Osteoblast (primary cell): Measurements from ENCODE around the gene COL10A1. TPM values are rescaled to one million over a fixed set of nuclear protein-coding genes. Genes with fewer than 3 reads are reported as not detected.

Experiments used
- DNase-seq: peaks from one replicate; pipeline ENCODE4 v3.0.0; 2011; ENCODE audit warnings: low spot score, mixed read lengths; ENCODE audit not compliant: insufficient read length; ENCODE audit errors: missing footprints
- H2AFZ ChIP-seq: 2 replicates; pipeline ENCODE4 v1.6.0; 2011; ENCODE audit warnings: mild to moderate bottlenecking, low read length
- H3K27ac ChIP-seq: 2 replicates; pipeline ENCODE4 v1.5.1; 2011; ENCODE audit warnings: mild to moderate bottlenecking, low read depth, low read length, moderate library complexity
- H3K27me3 ChIP-seq: 2 replicates; pipeline ENCODE4 v1.6.0; 2012; ENCODE audit warnings: mild to moderate bottlenecking, control low read depth, inconsistent platforms, low read length, moderate library complexity; ENCODE audit not compliant: insufficient read depth
- H3K36me3 ChIP-seq: 2 replicates; pipeline ENCODE4 v1.5.1; 2011; ENCODE audit warnings: mild to moderate bottlenecking, low read length, control low read depth, moderate library complexity; ENCODE audit not compliant: insufficient read depth
- H3K4me1 ChIP-seq: 2 replicates; pipeline ENCODE4 v1.5.1; 2011; ENCODE audit warnings: mild to moderate bottlenecking, low read length, control low read depth, moderate library complexity; ENCODE audit not compliant: insufficient read depth
- H3K4me2 ChIP-seq: 2 replicates; pipeline ENCODE4 v1.6.0; 2011; ENCODE audit warnings: mild to moderate bottlenecking, low read length; ENCODE audit not compliant: insufficient read depth
- H3K4me3 ChIP-seq: fragments of 200-600 bp; sonication (generic); 3 replicates; pipeline ENCODE4 v1.5.1; 2012; ENCODE audit warnings: mild to moderate bottlenecking, low read length, inconsistent platforms; ENCODE audit not compliant: insufficient read depth
- H3K79me2 ChIP-seq: 2 replicates; pipeline ENCODE4 v1.6.0; 2012; ENCODE audit warnings: mild to moderate bottlenecking, low read length, control low read depth, inconsistent platforms; ENCODE audit not compliant: insufficient read depth
- H3K9me3 ChIP-seq: 2 replicates; pipeline ENCODE4 v1.5.1; 2011; ENCODE audit warnings: low read depth, low read length, control low read depth
- H4K20me1 ChIP-seq: 2 replicates; pipeline ENCODE4 v1.6.0; 2012; ENCODE audit warnings: mild to moderate bottlenecking, low read length, control low read depth; ENCODE audit not compliant: insufficient read depth
- CTCF ChIP-seq: IDR thresholded peaks from 2 replicates; pipeline ENCODE4 v1.5.1; 2011; ENCODE audit warnings: mild to moderate bottlenecking, low read depth, low read length, moderate library complexity; ENCODE audit errors: extremely low read depth
- total RNA-seq: library from RNA; depleted of rRNA; stranded (reverse); fragments of >200 nt; gene quantifications from 2 replicates; pipeline ENCODE4 v1.2.3, GENCODE V29; 2012

COL10A1 gene
- total RNA-seq = 36.2 and 83.7 TPM in 2 replicates

- no peak within 1 kb of the TSS for H2AFZ ChIP-seq
- no peak within 1 kb of the TSS for H3K27ac ChIP-seq
- no peak for TF ChIP-seq CTCF
Observed at GRCh38 chr6:116126032-116126431, at the start of gene COL10A1. TSS of gene COL10A1 (minus strand) at chr6:116126132. CDS start at chr6:116125492, 640 bp downstream.

GRCh38 chr6:116175344-116175743 lies 49.4 kb upstream of the COL10A1 start:
- Histone ChIP-seq H2AFZ (no peak overlapping the region), H3K79me2 (no peaks in the 10 kb centered on the region), H3K4me2 (no peak overlapping the region), H3K4me1 (no peaks in the 10 kb centered on the region), H3K9me3 (no peaks in the 10 kb centered on the region), H3K27me3 (no peaks in the 10 kb centered on the region), H3K36me3 (no peaks in the 10 kb centered on the region), H4K20me1 (no peaks in the 10 kb centered on the region), H3K4me3 (no peak overlapping the region), H3K27ac (no peak overlapping the region)
- DNase-seq = no peak
- no peak for TF ChIP-seq CTCF

More at GRCh38 chr6:116126032-116126431, at the start of gene COL10A1:
- Histone ChIP-seq H3K4me3 (no peak within 1 kb of the TSS), H3K79me2 (no peaks in the 10 kb centered on the region), H3K9me3 (no peaks in the 10 kb centered on the region), H3K27me3 (no peaks in the 10 kb centered on the region), H3K4me2 (no peak within 1 kb of the TSS), H3K4me1 (peaks cover 12% of the 10 kb centered on the region), H4K20me1 (no peaks in the 10 kb centered on the region), H3K36me3 (no peaks in the 10 kb centered on the region)
- no peak for DNase-seq

DNA sequence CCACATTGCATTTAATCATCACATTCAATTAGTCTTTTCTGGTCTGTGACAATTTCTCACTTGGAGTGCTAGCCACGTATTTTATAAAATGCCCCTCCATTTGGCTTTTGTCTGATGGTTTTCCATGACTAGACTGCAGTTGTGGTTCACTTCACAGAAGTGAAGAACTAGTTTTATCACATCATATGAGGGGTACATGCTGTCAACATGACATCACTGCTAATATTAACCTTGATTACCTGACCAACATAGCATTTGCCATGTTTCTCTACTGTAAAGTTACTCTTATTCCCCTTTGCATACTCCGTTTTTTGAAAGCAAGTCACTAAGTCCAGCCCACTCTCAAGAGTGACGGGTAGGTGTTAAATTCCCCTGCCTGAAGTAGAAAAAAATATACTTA lies 48.0 kb upstream of the COL10A1 start:
- Histone ChIP-seq H4K20me1 (no peaks in the 10 kb centered on the region), H3K79me2 (no peaks in the 10 kb centered on the region), H3K4me3 (no peak overlapping the region), H3K4me2 (no peak overlapping the region), H3K27ac (no peak overlapping the region), H3K4me1 (no peaks in the 10 kb centered on the region), H3K27me3 (no peaks in the 10 kb centered on the region), H3K9me3 (no peaks in the 10 kb centered on the region), H2AFZ (no peak overlapping the region), H3K36me3 (no peaks in the 10 kb centered on the region)
- TF ChIP-seq CTCF = no peak
- no peak for DNase-seq

GRCh38 chr6:116170358-116171057 lies 44.6 kb upstream of the COL10A1 start:
- Histone ChIP-seq H2AFZ (no peak overlapping the region), H3K36me3 (no peaks in the 10 kb centered on the region), H4K20me1 (no peaks in the 10 kb centered on the region), H3K4me1 (no peaks in the 10 kb centered on the region), H3K27me3 (no peaks in the 10 kb centered on the region), H3K27ac (no peak overlapping the region), H3K79me2 (no peaks in the 10 kb centered on the region), H3K4me3 (no peak overlapping the region), H3K4me2 (no peak overlapping the region), H3K9me3 (no peaks in the 10 kb centered on the region)
- no peak for TF ChIP-seq CTCF
- no peak for DNase-seq
